Transverse colon (tissue), 4 donors: ENCODE data around the gene LRRC14B.
"Not testable (repeated sequence)": the region's sequence is repeated elsewhere in the genome, so short reads cannot be mapped to it uniquely, and the experiment has no call there.

ENCODE experiments used
- POLR2AphosphoS5 ChIP-seq, 3 donors: sonication (generic); formaldehyde crosslinking; IDR thresholded peaks; one replicate each; pipeline ENCODE4 v1.6.1; 2016; ENCODE audit warnings: antibody characterized with exemption in 3 of 3
- TF ChIP-seq, protein P1 (sequence below), 5 experiments: fragments of 200-600 bp in 3 of 5; fragments of 450-650 bp in 2 of 5; sonication (generic) in 3 of 5; IDR thresholded peaks; 1 replicate in 2 of 5; 2 replicates in 3 of 5; pipeline ENCODE4 v1.5.1; 2016 to 2017; ENCODE audit warnings: antibody characterized with exemption in 5 of 5, inconsistent platforms in 3 of 5, mild to moderate bottlenecking in 2 of 5, moderate library complexity in 1 of 5

DNA sequence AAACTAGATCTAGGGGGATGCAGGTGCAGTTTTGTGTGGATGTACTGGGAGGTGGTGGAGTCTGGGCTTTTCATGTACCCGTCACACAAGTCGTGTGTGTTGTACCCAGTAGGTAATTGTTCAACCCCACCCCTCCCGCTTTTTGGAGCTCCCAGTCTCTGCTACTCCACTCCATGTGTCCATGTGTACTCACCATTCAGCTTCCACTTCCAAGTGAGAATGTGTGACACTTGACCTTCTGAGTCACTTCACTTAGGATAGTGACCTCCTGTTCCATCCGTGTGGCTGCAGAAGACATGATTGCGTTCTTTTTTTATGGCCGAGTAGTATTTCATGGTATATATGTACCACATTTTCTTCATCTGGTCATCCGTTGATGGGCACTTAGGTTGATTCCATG is 49.3 kb downstream of the LRRC14B start:
- TF ChIP-seq, protein P1, sequence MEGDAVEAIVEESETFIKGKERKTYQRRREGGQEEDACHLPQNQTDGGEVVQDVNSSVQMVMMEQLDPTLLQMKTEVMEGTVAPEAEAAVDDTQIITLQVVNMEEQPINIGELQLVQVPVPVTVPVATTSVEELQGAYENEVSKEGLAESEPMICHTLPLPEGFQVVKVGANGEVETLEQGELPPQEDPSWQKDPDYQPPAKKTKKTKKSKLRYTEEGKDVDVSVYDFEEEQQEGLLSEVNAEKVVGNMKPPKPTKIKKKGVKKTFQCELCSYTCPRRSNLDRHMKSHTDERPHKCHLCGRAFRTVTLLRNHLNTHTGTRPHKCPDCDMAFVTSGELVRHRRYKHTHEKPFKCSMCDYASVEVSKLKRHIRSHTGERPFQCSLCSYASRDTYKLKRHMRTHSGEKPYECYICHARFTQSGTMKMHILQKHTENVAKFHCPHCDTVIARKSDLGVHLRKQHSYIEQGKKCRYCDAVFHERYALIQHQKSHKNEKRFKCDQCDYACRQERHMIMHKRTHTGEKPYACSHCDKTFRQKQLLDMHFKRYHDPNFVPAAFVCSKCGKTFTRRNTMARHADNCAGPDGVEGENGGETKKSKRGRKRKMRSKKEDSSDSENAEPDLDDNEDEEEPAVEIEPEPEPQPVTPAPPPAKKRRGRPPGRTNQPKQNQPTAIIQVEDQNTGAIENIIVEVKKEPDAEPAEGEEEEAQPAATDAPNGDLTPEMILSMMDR (IDR thresholded peaks at IDR 0.05): not testable (repeated sequence)
- TF ChIP-seq POLR2AphosphoS5 (IDR thresholded peaks at IDR 0.05): not testable (repeated sequence)
